Measurements from ENCODE around the gene ADGRB3. TPM values are rescaled to one million over a fixed set of nuclear protein-coding genes. Genes with fewer than 3 reads are reported as not detected.

ADGRB3 gene
- total RNA-seq, 3 donors from 2014 or later = 1.1 to 2.3 (median 1.2) TPM

GRCh38 chr6:69038841-69039240, 403.8 kb downstream of the ADGRB3 start:
- no peaks in the 10 kb centered on the region for H3K36me3 ChIP-seq
- no peaks in the 10 kb centered on the region for H3K9me3 ChIP-seq
- H3K27ac ChIP-seq = no peak overlapping the region
- no peaks in the 10 kb centered on the region for H3K4me1 ChIP-seq
- H3K4me3 ChIP-seq = no peak overlapping the region
- no peak for TF ChIP-seq POLR2A (IDR thresholded peaks at IDR 0.05)
- TF ChIP-seq, protein P1, sequence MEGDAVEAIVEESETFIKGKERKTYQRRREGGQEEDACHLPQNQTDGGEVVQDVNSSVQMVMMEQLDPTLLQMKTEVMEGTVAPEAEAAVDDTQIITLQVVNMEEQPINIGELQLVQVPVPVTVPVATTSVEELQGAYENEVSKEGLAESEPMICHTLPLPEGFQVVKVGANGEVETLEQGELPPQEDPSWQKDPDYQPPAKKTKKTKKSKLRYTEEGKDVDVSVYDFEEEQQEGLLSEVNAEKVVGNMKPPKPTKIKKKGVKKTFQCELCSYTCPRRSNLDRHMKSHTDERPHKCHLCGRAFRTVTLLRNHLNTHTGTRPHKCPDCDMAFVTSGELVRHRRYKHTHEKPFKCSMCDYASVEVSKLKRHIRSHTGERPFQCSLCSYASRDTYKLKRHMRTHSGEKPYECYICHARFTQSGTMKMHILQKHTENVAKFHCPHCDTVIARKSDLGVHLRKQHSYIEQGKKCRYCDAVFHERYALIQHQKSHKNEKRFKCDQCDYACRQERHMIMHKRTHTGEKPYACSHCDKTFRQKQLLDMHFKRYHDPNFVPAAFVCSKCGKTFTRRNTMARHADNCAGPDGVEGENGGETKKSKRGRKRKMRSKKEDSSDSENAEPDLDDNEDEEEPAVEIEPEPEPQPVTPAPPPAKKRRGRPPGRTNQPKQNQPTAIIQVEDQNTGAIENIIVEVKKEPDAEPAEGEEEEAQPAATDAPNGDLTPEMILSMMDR (IDR thresholded peaks at IDR 0.05) = no peak
- TF ChIP-seq POLR2AphosphoS5 (IDR thresholded peaks at IDR 0.05) = no peak
- intact Hi-C loops (cut with DNase I; ENCODE audit: low total_unique reads) = no loop called here
- no peaks in the 10 kb centered on the region for H3K27me3 ChIP-seq
- no peak for DNase-seq (ENCODE audit: low spot score in 2 of 2)

DNA sequence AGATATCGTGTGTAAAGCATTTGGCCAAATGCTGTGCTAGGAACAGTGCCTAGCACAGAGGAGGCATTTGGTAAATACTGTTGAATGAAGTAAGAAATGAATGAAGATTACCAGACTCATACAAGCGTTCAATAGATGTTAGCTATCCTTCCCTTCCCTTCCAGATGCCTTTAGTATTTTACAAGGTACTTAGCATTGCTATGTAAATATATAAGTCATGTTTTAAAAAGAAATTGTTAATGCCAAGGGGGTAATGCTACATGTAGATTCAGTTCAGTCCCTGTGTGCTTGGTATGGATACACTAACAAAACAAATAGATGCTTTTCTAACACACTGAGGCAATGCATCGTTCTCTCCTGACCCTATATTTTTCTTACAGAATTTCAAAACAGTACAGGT, 407.2 kb downstream of the ADGRB3 start:
- no peak overlapping the region for H3K4me3 ChIP-seq
- H3K27ac ChIP-seq = no peak overlapping the region
- H3K4me1 ChIP-seq = no peaks in the 10 kb centered on the region
- H3K27me3 ChIP-seq = no peaks in the 10 kb centered on the region
- no peak for DNase-seq (ENCODE audit: low spot score in 2 of 2)
- intact Hi-C loops (cut with DNase I; ENCODE audit: low total_unique reads) = loop anchor here (10.0 kb wide), 1 partner anchor 197 kb away; no protein-coding TSS in a partner anchor
- TF ChIP-seq POLR2AphosphoS5 (IDR thresholded peaks at IDR 0.05) (no peak), POLR2A (IDR thresholded peaks at IDR 0.05) (no peak)
- TF ChIP-seq, protein P1 (IDR thresholded peaks at IDR 0.05) = no peak
- no peaks in the 10 kb centered on the region for H3K36me3 ChIP-seq
- no peaks in the 10 kb centered on the region for H3K9me3 ChIP-seq

- no peaks in the 10 kb centered on the region for H3K36me3 ChIP-seq
- TF ChIP-seq, protein P1 (IDR thresholded peaks at IDR 0.05) = no peak
- TF ChIP-seq POLR2AphosphoS5 (IDR thresholded peaks at IDR 0.05) = no peak
- no peak for TF ChIP-seq POLR2A (IDR thresholded peaks at IDR 0.05)
- H3K27me3 ChIP-seq = no peaks in the 10 kb centered on the region
- no peak overlapping the region for H3K27ac ChIP-seq
- no peak for DNase-seq (ENCODE audit: low spot score in 2 of 2)
- intact Hi-C loops (cut with DNase I; ENCODE audit: low total_unique reads) = loop anchor here (10.0 kb wide), 1 partner anchor 200 kb away; no protein-coding TSS in a partner anchor
- no peak overlapping the region for H3K4me3 ChIP-seq
- H3K4me1 ChIP-seq = no peaks in the 10 kb centered on the region
- H3K9me3 ChIP-seq = no peaks in the 10 kb centered on the region
These were observed 409.5 kb downstream of the ADGRB3 start for GRCh38 chr6:69044534-69044933.

GRCh38 chr6:69059413-69059812, 424.3 kb downstream of the ADGRB3 start:
- Histone ChIP-seq H3K4me3 (no peak overlapping the region), H3K27ac (no peak overlapping the region), H3K36me3 (no peaks in the 10 kb centered on the region), H3K4me1 (no peaks in the 10 kb centered on the region), H3K9me3 (no peaks in the 10 kb centered on the region), H3K27me3 (no peaks in the 10 kb centered on the region)
- intact Hi-C loops (cut with DNase I; ENCODE audit: low total_unique reads) = no loop called here
- no peak for DNase-seq (ENCODE audit: low spot score in 2 of 2)
- no peak for TF ChIP-seq POLR2A (IDR thresholded peaks at IDR 0.05)
- no peak for TF ChIP-seq POLR2AphosphoS5 (IDR thresholded peaks at IDR 0.05)
- TF ChIP-seq, protein P1 (IDR thresholded peaks at IDR 0.05) = no peak

DNA sequence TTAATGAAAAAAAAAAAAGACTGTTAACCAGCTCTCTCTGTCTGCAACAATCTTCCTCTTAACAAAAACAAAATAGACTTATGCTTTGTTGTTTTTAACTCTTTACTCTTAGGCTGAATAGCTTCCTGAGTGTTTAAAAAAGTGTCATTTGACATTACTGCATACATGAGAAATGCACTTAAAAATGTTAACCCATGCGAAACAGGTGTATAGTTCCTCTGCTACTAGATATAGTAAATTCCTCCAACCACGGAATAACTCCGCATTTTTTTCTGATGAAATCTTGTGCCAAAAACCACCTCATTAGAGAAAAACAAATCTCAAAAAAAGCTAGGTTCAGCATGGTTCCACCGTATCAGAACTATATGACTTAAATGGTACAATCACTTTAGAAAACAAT, 426.0 kb downstream of the ADGRB3 start:
- intact Hi-C loops (cut with DNase I; ENCODE audit: low total_unique reads) = no loop called here
- TF ChIP-seq POLR2AphosphoS5 (IDR thresholded peaks at IDR 0.05) (no peak), POLR2A (IDR thresholded peaks at IDR 0.05) (no peak)
- TF ChIP-seq, protein P1 (IDR thresholded peaks at IDR 0.05) = no peak
- H3K36me3 ChIP-seq = no peaks in the 10 kb centered on the region

More for the DNA sequence above, 426.0 kb downstream of the ADGRB3 start:
- Histone ChIP-seq H3K4me1 (no peaks in the 10 kb centered on the region), H3K27me3 (no peaks in the 10 kb centered on the region), H3K4me3 (no peak overlapping the region), H3K27ac (no peak overlapping the region), H3K9me3 (no peaks in the 10 kb centered on the region)
- DNase-seq (ENCODE audit: low spot score in 2 of 2) = no peak

All from breast epithelium (tissue), 4 donors.